ENCODE measurements around the gene TNFRSF1A. TPM values are rescaled to one million over a fixed set of nuclear protein-coding genes. Genes with fewer than 3 reads are reported as not detected.

TNFRSF1A gene
- total and polyA plus RNA-seq, 2 donors from 2014 or later, result 99.6 to 186 TPM

GRCh38 chr12:6387541-6387940, 45.7 kb upstream of the TNFRSF1A start:
- Histone ChIP-seq H3K9me3 (ENCODE audit: control insufficient read depth in 2 of 3, insufficient read depth in 1 of 3, low read length in 3 of 3) (no peaks in the 10 kb centered on the region), H3K9ac (ENCODE audit: low read length in 3 of 3) (no peak overlapping the region), H3K27me3 (ENCODE audit: control insufficient read depth, insufficient read depth, low read length) (no peaks in the 10 kb centered on the region), H3K27ac (ENCODE audit: low read depth in 2 of 2, low read length in 2 of 2) (no peak overlapping the region), H3K4me3 (ENCODE audit: low read length in 3 of 3) (no peak overlapping the region), H3K4me1 (ENCODE audit: control insufficient read depth in 2 of 3, insufficient read depth in 2 of 3, low read depth in 1 of 3, low read length in 3 of 3) (peaks cover 0 to 21% (median 10%) of the 10 kb centered on the region in 3 donors), H3K36me3 (ENCODE audit: control insufficient read depth in 2 of 3, insufficient read depth in 3 of 3, low read length in 3 of 3) (peaks cover 0 to 26% (median 21%) of the 10 kb centered on the region in 3 donors)
- intact Hi-C loops (cut with DNase I), result no loop called here
- FAIRE-seq, result no peak
- no peak for TF ChIP-seq CTCF (IDR thresholded peaks at IDR 0.05; ENCODE audit: borderline replicate concordance, extremely low read depth, insufficient read depth)
- DNase-seq, result no peak

GRCh38 chr12:6386491-6386890, 44.6 kb upstream of the TNFRSF1A start:
- Histone ChIP-seq H3K27me3 (ENCODE audit: control insufficient read depth, insufficient read depth, low read length) (no peaks in the 10 kb centered on the region), H3K36me3 (ENCODE audit: control insufficient read depth in 2 of 3, insufficient read depth in 3 of 3, low read length in 3 of 3) (peaks cover 0 to 22% (median 21%) of the 10 kb centered on the region in 3 donors), H3K4me1 (ENCODE audit: control insufficient read depth in 2 of 3, insufficient read depth in 2 of 3, low read depth in 1 of 3, low read length in 3 of 3) (peaks cover 0 to 24% (median 12%) of the 10 kb centered on the region in 3 donors), H3K9me3 (ENCODE audit: control insufficient read depth in 2 of 3, insufficient read depth in 1 of 3, low read length in 3 of 3) (no peaks in the 10 kb centered on the region), H3K9ac (ENCODE audit: low read length in 3 of 3) (no peak overlapping the region), H3K27ac (ENCODE audit: low read depth in 2 of 2, low read length in 2 of 2) (no peak overlapping the region), H3K4me3 (ENCODE audit: low read length in 3 of 3) (no peak overlapping the region)
- TF ChIP-seq CTCF (IDR thresholded peaks at IDR 0.05; ENCODE audit: borderline replicate concordance, extremely low read depth, insufficient read depth), result no peak
- no peak for FAIRE-seq
- DNase-seq, result no peak
- intact Hi-C loops (cut with DNase I), result no loop called here

- Histone ChIP-seq H3K4me3 (ENCODE audit: low read length in 3 of 3) (no peak overlapping the region), H3K9me3 (ENCODE audit: control insufficient read depth in 2 of 3, insufficient read depth in 1 of 3, low read length in 3 of 3) (no peaks in the 10 kb centered on the region), H3K27me3 (ENCODE audit: control insufficient read depth, insufficient read depth, low read length) (no peaks in the 10 kb centered on the region), H3K27ac (ENCODE audit: low read depth in 2 of 2, low read length in 2 of 2) (no peak overlapping the region), H3K9ac (ENCODE audit: low read length in 3 of 3) (no peak overlapping the region), H3K36me3 (ENCODE audit: control insufficient read depth in 2 of 3, insufficient read depth in 3 of 3, low read length in 3 of 3) (peaks cover 0 to 21% (median 17%) of the 10 kb centered on the region in 3 donors), H3K4me1 (ENCODE audit: control insufficient read depth in 2 of 3, insufficient read depth in 2 of 3, low read depth in 1 of 3, low read length in 3 of 3) (peaks cover 0 to 24% (median 12%) of the 10 kb centered on the region in 3 donors)
- intact Hi-C loops (cut with DNase I), result no loop called here
- DNase-seq, result no peak
- TF ChIP-seq CTCF (IDR thresholded peaks at IDR 0.05; ENCODE audit: borderline replicate concordance, extremely low read depth, insufficient read depth), result no peak
- no peak for FAIRE-seq
Measured at GRCh38 chr12:6386038-6386437, 44.2 kb upstream of the TNFRSF1A start.

Data from kidney (tissue), 14 donors.